Neural crest cell (in vitro differentiated cells): ENCODE results near the gene SLC38A4. TPM values are rescaled to one million over a fixed set of nuclear protein-coding genes. Genes with fewer than 3 reads are reported as not detected.
A peak's percentile ranks its signal among the peaks of the same experiment; 100 is the strongest.

ENCODE experiments used
- DNase-seq: peaks from one replicate; pipeline ENCODE4 v3.0.0; 2021; ENCODE audit warnings: low read depth, mixed read lengths, low spot score
- H3K27ac Mint-ChIP-seq: one replicate; pipeline ENCODE4 v1.8.0; 2021; ENCODE audit warnings: mild to moderate bottlenecking, mixed read lengths; ENCODE audit not compliant: unreplicated experiment
- H3K27me3 Mint-ChIP-seq: 2 replicates; pipeline ENCODE4 v1.8.0; 2021; ENCODE audit warnings: low read depth, mild to moderate bottlenecking, mixed read lengths
- H3K36me3 Mint-ChIP-seq: 2 replicates; pipeline ENCODE4 v1.8.0; 2021; ENCODE audit warnings: low read depth, mild to moderate bottlenecking, mixed read lengths
- H3K4me1 Mint-ChIP-seq: 2 replicates; pipeline ENCODE4 v1.8.0; 2021; ENCODE audit warnings: mixed read lengths
- H3K4me3 Mint-ChIP-seq: one replicate; pipeline ENCODE4 v1.8.0; 2021; ENCODE audit warnings: mild to moderate bottlenecking, mixed read lengths
- H3K9me3 Mint-ChIP-seq: 2 replicates; pipeline ENCODE4 v1.8.0; 2021; ENCODE audit warnings: mixed read lengths
- CTCF ChIP-seq: fragments of 200-600 bp; sonication (generic); conservative IDR thresholded peaks from 2 replicates; pipeline ENCODE4 v1.5.0; 2021; ENCODE audit warnings: antibody characterized with exemption, mild to moderate bottlenecking
- long read RNA-seq: library from polyadenylated mRNA; unstranded; transcript quantifications from one replicate; pipeline ENCODE4 v2.0.0, GENCODE V29; 2020
- total RNA-seq: library from RNA; stranded (reverse); gene quantifications from 2 replicates; pipeline ENCODE4 v1.2.1, GENCODE V29; 2021

SLC38A4 gene, protein sequence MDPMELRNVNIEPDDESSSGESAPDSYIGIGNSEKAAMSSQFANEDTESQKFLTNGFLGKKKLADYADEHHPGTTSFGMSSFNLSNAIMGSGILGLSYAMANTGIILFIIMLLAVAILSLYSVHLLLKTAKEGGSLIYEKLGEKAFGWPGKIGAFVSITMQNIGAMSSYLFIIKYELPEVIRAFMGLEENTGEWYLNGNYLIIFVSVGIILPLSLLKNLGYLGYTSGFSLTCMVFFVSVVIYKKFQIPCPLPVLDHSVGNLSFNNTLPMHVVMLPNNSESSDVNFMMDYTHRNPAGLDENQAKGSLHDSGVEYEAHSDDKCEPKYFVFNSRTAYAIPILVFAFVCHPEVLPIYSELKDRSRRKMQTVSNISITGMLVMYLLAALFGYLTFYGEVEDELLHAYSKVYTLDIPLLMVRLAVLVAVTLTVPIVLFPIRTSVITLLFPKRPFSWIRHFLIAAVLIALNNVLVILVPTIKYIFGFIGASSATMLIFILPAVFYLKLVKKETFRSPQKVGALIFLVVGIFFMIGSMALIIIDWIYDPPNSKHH
- total RNA-seq, result 0.16 TPM in 1 of 2 replicates, not detected in the other
- long read RNA-seq, result 0 reads

DNA sequence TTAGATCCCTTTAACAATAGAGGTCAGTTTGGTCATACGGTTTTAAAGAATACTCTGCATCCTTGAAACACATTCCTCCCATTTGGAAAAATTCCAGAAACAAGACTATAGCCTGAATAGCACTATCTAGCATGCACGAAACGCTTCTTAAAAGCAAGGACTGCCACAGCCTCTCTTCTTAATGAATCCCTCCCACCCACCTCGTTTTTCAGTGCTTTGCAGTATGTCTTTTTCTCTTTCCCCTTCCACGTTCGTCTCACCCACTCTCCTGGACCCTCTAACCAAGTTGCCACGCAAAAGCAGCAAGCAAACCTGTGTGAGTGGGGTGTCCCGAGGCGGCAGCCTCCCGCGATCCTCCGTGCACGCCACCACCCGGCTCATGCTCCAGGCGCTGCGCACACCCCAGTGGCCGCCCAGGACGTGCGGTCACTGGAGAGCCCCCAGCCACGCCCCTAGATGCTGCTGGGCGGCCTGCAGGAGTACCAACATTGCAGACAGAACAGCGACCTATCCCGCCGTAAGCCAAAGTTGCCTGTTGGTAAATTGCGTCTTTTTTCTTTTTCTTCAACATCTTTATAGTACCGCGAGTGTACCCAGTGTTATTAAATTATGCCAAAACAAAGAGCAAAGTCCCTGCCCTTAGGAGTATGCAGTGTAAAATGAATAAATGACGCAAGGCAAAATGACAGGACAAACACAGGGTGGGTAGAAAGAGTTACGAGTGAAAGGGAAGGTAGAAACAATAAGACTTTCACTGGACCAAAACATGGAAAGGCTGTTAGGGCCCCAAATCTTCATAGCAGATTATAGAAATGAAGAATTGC, at the start of gene SLC38A4:
Gene SLC38A4, minus strand, starts transcription at position 407 of the 824 bp plus-strand sequence. CDS start 32,926 bp downstream, outside the sequence.
- DNase-seq, result peak; percentile 20
- H3K36me3 Mint-ChIP-seq, result no peaks in the 10 kb centered on the region
- peaks cover 10% of the 10 kb centered on the region for H3K4me1 Mint-ChIP-seq
- H3K27me3 Mint-ChIP-seq, result peaks cover 77% of the 10 kb centered on the region
- no peaks in the 10 kb centered on the region for H3K9me3 Mint-ChIP-seq
- peak within 1 kb of the TSS; percentile 62 for H3K4me3 Mint-ChIP-seq
- H3K27ac Mint-ChIP-seq, result no peak within 1 kb of the TSS
- peak; percentile 25 for TF ChIP-seq CTCF

DNA sequence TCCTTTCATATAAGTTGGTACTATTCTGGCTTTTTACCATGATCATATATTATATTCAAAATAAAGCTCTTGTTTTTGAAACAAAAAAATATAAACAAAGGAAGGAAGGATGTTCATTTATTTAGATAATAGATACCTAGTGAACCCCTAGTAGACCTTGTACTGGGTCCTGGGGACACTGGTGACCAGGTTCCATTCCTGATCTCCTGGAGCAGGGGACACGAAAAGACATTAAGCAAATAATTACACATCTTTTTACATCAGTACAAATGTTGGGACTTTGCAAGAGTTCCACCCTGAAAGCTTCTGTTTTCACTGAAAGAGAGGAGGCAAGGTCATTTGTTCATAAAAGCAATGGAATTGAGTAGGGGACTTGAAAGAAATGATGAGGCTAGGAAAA, 49.3 kb upstream of the SLC38A4 start:
- no peaks in the 10 kb centered on the region for H3K4me1 Mint-ChIP-seq
- H3K4me3 Mint-ChIP-seq, result no peak overlapping the region
- H3K27ac Mint-ChIP-seq, result no peak overlapping the region
- H3K9me3 Mint-ChIP-seq, result peaks cover 14% of the 10 kb centered on the region
- no peak for DNase-seq
- no peak for TF ChIP-seq CTCF
- peaks cover 5% of the 10 kb centered on the region for H3K27me3 Mint-ChIP-seq
- no peaks in the 10 kb centered on the region for H3K36me3 Mint-ChIP-seq

- H3K27me3 Mint-ChIP-seq, result peaks cover 4% of the 10 kb centered on the region
- TF ChIP-seq CTCF, result no peak
- H3K27ac Mint-ChIP-seq, result no peak overlapping the region
- DNase-seq, result no peak
- H3K36me3 Mint-ChIP-seq, result no peaks in the 10 kb centered on the region
- no peak overlapping the region for H3K4me3 Mint-ChIP-seq
- peaks cover 10% of the 10 kb centered on the region for H3K9me3 Mint-ChIP-seq
- H3K4me1 Mint-ChIP-seq, result no peaks in the 10 kb centered on the region
Measured at GRCh38 chr12:46874642-46875041, 48.8 kb upstream of the SLC38A4 start.

- no peak for TF ChIP-seq CTCF
- no peaks in the 10 kb centered on the region for H3K4me1 Mint-ChIP-seq
- H3K27ac Mint-ChIP-seq, result no peak overlapping the region
- H3K27me3 Mint-ChIP-seq, result peaks cover 3% of the 10 kb centered on the region
- DNase-seq, result no peak
- no peak overlapping the region for H3K4me3 Mint-ChIP-seq
- H3K36me3 Mint-ChIP-seq, result no peaks in the 10 kb centered on the region
- peaks cover 5% of the 10 kb centered on the region for H3K9me3 Mint-ChIP-seq
Measured at GRCh38 chr12:46872135-46872534, 46.3 kb upstream of the SLC38A4 start.

DNA sequence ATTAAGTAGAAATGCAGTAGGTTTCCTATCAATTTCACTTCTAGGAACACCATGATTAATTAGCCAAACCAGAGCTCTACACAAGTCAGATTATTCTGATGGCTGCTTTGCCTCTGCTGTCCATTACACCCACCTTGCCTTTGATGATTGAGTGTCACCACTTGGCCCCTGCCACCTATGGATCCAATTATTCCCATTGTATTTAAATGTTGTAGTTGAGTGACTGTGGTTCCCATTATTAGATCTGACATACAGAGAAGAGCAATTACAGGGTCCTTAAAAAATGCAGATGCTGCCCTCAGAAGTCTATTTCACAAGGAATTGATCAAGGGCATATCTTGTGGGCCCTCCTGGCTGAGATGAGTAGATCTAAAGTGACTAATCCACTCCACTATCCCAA, 39.5 kb upstream of the SLC38A4 start:
- H3K4me3 Mint-ChIP-seq, result no peak overlapping the region
- H3K9me3 Mint-ChIP-seq, result peaks cover 30% of the 10 kb centered on the region
- H3K36me3 Mint-ChIP-seq, result peaks cover 18% of the 10 kb centered on the region
- DNase-seq, result no peak
- H3K27me3 Mint-ChIP-seq, result peaks cover 3% of the 10 kb centered on the region
- no peak for TF ChIP-seq CTCF
- no peak overlapping the region for H3K27ac Mint-ChIP-seq
- H3K4me1 Mint-ChIP-seq, result no peaks in the 10 kb centered on the region
